Dedifferentiated amniotic fluid mesenchymal stem cell (primary cell): ENCODE measurements around the gene KRT83.
"Not testable (repeated sequence)": the region's sequence is repeated elsewhere in the genome, so short reads cannot be mapped to it uniquely, and the experiment has no call there.

ENCODE experiments used
- DNase-seq: peaks from one replicate; pipeline ENCODE4 v3.0.0-alpha.2; 2016; ENCODE audit errors: extremely low spot score

The KRT83 gene

GRCh38 chr12:52332381-52332780, 11.2 kb upstream of the KRT83 start:
- no peak for DNase-seq

DNA sequence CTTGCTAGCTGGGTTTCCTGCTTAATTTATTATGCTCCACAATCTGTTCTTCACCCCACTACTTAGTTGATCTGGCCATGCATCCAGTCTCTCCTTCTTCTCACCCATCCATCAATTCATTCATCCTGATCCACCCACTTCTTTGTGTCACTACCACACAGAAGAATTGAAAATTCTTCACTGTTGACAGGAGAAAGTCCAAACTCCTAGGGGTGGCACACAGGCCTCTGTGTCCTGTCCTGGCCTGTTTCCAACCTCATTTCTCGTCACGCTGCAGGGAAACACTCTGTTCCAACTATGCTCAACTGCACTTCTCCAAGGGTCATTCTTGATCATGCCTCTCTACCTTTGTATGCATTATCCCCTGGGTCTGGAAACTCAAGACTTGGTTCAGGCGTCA, 10.6 kb upstream of the KRT83 start:
- no peak for DNase-seq

GRCh38 chr12:52331039-52331438, 9.8 kb upstream of the KRT83 start:
- no peak for DNase-seq

DNA sequence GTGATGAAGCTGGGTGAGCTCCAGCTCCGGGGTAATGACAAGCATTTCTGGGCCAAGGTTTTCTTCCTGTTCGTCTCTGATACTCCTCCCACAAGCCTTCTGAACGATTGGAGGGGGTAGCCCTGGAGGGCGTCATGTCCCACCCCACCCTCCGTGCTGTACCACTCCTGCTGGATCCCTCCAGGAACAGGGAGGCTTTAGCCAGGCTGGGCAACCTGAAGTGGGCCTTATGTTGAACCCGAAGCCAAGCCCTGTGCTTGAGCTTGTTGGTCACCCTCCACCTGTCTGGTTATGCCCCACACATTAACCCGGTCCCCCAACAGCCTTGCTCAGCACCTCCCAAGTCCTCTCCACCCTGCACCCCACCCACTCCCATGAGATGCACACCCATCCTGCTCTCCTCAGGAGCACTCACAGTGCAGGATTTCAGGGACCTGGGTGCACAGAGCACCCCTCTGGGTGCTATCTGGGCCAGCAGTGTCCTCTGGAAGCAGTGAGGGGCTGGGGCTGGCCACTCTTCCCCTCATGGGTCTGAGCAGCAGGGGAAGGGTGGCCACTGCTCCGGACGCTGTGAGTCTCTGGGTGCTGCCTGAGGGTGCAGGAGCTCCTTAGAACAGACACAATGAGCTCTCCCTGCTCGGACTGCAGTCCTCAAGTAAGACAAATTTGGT, 6.8 kb upstream of the KRT83 start:
- DNase-seq, result no peak

DNA sequence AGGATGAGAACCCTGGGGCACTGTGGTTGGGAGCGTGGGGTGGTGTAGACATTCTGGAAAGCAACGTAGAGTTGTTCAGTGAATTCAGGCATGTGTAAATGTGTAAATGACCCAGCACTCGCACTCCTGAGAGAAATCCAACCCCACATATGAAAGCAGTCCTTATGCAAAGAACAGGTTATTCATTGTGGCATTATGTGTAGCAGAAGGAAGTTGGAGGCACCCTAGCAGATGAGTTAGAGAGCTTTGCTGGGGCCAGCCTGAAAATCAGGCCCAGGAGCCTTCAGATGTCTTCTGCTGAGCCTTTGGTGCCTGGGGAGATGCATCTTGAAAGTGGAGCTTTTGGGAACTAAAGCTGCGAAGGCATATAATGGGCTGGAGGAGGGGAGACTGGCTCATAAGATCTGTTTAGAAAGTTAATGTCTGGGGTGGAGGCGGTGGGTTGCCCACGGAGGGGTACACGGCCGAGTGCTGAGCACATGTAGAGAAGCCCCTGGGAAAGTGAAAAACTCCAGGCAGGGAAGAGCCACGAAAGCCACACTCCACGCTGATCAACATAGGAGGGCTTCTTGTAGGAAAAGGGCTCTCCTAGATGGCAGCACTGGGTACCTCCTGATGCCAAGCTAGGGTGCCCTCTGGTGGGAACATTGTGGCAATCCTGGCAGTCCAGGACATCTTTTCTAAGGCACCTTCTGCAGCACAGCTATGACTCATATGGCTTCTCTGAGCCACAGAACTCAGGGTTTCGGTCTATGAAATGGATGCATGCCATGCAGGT, 6.0 kb upstream of the KRT83 start:
- DNase-seq, result peak; percentile 93

DNA sequence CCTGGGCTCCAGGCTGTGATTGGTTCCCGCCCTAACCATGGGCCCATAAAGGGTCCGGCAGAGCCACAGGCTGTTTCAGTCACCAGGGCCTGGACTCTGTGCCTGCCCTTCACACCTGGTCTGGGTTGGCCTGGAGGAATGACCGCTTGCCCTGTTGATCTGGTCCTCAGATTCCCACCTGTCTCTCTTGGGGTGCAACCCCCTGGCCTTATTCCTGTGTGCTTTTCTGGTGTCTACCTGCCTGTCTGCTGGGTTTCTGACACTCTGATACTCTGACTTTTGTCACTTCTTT, 2.9 kb upstream of the KRT83 start:
- DNase-seq, result no peak

DNA sequence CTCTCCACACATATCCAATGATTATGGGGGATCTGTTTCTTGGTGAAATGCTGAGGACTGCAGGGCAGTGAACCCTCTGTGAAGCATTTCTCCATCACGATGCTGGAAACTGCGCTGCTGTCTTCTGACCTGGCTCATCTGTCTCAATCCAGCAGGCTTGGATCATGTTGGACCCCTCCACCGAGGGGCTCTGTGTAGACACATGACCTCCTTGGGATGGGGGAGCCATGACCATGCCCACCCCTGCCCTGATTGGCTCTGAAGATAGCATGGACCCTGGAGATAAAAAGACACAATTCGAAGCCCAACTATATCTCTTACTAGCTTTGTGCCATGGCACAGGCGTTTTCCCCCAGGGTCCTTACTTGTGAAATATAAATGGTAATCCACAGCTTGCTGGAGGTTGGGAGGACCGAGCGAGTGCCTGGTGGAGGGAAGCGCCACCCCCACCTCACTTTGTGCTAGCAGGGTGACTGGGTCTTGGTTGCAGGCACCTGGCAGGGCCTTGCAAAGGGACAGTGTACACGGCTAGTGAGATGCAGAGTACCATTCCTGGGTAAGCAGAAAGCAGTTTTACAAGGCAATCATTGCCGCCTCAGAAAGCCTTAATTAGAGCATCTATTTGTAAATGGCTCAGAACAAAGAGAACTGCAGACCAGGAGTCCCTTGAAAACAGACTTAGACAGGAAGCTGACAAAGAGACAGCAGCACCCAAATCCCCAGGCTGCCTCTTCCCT, 2.4 kb upstream of the KRT83 start:
- DNase-seq, result no peak

DNA sequence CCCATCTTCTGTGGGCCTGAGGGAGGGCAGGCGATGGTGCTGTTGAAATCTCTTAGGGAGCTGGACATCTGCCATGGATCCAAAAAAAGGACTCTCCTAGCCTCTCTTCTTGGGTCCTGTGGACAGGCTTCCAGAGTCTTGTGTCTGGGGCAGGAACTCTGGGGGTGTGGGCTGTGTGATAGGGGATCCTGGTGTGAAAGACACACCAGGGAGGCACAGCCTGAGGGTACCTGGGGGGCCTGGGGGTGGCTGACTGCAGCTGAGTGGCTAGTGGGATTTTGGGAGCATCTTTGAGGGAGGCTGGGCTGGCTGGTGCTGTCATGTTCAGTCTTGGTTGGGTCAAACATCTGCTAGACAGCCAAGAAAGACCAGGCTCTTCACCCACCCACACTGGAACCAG, 1.8 kb upstream of the KRT83 start:
- no peak for DNase-seq

- no peak for DNase-seq
Measured at GRCh38 chr12:52322069-52322468, 871 bp upstream of the KRT83 start.

GRCh38 chr12:52321418-52321817, 220 bp upstream of the KRT83 start:
- no peak for DNase-seq

- no peak for DNase-seq
Measured at GRCh38 chr12:52319097-52319496, 2.1 kb downstream of the KRT83 start.

DNA sequence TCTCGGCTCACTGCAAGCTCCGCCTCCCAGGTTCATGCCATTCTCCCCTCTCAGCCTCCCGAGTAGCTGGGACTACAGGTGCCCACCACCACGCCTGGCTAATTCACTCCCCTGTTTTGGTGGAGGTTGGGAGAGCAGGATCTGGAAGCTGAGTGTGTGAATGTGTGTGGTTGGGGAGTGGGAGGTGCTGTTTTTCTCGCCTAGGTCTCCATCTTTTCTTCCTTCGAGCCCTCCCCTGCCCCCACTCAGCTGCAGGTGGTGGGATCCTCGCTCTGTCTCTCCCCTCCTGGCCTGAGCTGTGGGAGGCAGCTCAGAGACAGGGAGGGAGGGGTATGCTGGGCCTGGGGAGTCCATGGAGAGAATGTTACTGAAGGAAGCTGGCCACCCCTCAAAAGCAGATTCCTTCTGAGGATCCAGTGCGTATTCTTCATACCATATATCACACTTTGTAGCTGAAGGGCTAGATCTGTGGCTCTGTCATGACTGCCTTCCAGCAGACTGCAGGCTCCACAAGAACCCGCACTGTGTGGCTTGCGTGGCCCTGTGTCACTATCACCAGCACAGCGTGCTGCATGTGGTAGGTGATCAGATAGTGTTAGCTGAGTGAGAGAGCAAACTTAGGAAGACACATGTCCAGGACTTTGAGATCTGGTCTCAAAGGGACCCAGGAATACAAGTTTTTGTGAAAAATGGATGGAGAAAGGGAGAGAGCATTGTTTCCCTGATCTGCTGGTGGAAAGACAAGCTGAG, 2.8 kb downstream of the KRT83 start:
- no peak for DNase-seq

DNA sequence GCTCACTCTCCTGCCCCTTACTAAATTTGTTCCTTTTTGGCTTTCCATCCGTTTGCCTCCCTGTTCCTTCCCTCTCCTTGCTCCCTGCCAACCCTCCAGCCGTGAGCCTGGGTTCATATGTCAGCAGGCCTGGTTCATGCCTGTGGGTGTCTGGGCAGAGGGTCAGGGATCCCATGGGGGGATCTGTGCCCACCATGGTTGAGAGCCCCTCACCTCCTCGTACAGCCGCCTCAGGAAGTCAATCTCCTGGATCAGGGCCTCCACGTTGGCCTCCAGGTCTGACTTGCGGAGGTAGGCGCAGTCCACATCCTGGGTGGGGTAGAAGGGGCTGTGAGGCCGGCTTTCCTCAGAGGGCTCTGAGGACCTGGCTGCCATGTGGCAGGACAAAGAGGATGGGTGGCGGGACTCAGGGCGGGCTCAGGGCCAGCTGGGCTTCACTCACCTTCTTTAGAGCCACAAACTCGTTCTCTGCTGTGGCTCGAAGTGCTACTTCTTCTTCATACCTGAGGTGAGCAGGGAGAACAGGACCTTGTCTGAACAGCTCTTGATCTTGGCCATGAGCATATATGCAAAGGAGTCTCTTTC, 3.6 kb downstream of the KRT83 start:
- no peak for DNase-seq

DNA sequence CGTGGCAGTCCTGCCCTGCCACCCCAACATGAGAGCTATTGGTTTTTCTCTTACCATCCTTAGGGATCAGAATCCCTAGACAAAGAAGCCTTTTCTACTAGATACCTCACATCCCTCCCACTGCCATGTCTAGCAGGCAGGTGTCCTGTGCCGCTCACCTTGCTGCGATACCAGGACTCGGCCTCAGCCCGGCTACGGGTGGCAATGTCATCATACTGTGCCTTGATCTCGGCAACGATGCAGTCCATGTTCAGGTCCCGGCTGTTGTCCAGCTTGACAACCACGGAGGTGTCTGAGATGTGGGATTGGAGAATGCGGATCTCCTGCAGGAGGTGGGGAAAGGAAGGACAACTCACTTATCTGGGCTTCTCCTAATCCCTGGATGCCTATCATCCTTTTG, 4.5 kb downstream of the KRT83 start:
- DNase-seq, result no peak

DNA sequence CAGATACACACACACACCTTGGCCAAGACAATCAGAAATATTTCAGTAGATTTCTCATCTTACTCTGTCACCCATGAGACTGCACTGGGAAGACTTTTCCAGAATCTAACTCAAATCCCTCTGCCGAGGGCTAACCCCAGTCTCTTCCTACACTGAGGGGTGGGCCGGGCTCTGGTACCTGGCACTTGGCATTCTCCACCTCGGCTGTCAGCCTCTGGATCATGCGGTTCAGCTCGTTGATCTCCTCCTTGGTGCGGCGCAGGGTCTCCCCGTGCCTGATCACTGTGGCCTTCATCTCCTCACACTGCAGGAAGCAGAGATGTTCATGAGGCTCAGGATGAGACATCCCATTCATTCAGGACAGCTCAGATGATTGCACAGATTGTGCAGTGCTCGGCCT, 4.9 kb downstream of the KRT83 start:
- no peak for DNase-seq

- not testable (repeated sequence) for DNase-seq
Measured at GRCh38 chr12:52315721-52316120, 5.5 kb downstream of the KRT83 start.

GRCh38 chr12:52314511-52314910, 6.7 kb downstream of the KRT83 start:
- no peak for DNase-seq

DNA sequence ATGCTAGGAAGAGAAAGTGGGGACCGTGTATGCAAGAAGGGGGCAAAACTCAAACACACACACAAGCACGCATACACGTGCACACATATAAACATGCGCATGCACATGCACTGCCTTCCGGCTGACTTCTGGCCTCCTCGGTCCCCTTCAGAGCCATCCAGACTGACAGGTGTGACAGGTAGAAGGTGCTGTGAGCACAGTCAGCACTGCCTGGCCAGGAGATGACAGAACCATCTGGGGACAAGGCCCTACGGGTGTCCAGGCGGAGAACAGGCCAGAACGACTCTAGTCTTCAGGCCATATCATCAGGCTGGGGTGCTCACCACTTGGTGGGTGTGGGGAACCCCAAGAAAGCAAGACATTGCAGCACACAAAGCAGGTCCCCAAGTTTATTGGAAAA, 7.3 kb downstream of the KRT83 start:
- no peak for DNase-seq

DNA sequence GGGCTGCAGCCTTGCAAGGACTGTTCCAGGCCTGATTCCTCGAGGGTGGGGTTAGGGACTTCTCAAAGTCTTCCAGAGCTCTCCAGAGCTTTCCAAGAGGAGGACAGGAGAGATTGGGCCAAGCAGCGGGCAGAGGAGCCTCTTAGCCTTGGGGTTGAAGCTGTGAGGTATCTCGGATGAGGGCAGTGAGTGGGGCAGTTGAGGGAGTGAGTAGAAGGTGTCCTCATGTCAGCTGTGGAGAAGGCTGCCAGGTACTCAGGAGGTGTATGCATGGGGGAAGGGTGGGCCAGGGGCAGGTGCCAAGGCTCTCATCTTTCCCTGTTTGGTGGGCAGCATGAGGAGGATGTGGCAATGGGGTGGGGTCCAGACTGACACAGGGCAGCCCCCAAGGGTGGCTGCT, 7.7 kb downstream of the KRT83 start:
- DNase-seq, result no peak

DNA sequence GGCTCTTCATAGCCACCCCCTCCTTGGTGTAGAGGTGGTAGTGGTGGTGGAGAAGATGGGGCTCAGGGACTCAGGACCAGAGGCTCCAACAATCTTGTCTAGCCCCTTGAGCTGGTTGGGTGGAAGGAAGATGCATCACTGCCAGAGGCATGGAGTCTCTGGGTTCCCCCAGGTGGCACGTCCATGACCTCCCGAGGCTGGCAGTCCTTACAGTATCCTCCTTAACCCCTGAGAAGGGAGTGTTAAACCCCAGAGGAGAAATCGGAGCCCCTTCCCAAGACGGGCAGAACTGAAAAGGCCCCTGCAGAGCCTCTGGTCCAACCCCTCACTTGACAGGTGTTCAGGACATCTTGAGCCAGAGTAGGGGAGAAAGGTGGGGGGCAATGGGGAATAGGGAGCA, 9.1 kb downstream of the KRT83 start:
- DNase-seq, result no peak

- DNase-seq, result no peak
Measured at GRCh38 chr12:52311285-52311648, 9.9 kb downstream of the KRT83 start.

GRCh38 chr12:52310622-52311284, 10.4 kb downstream of the KRT83 start:
- DNase-seq, result no peak
